Memory B cell (primary cell): Measurements from ENCODE around the gene GAPDH.
"Not testable (repeated sequence)": the region's sequence is repeated elsewhere in the genome, so short reads cannot be mapped to it uniquely, and the experiment has no call there.

Experiments used
- ATAC-seq: fragments of 150-1000 bp; cut with Tn5 transposase; 2 replicates; pipeline ENCODE4 v1.10.0; 2021; ENCODE audit warnings: low read depth, mild to moderate bottlenecking, moderate library complexity
- DNase-seq, 2 donors: peaks; one replicate each; pipeline ENCODE4 v3.0.0; 2022; ENCODE audit warnings: low spot score in 2 of 2
- H3K27ac Mint-ChIP-seq: one replicate; pipeline ENCODE4 v1.8.0; 2022; ENCODE audit warnings: mild to moderate bottlenecking, moderate library complexity, mixed read lengths
- H3K27me3 Mint-ChIP-seq: one replicate; pipeline ENCODE4 v1.8.0; 2022; ENCODE audit warnings: mixed read lengths
- H3K36me3 Mint-ChIP-seq: one replicate; pipeline ENCODE4 v1.8.0; 2022; ENCODE audit warnings: mild to moderate bottlenecking, mixed read lengths
- H3K4me1 Mint-ChIP-seq: one replicate; pipeline ENCODE4 v1.8.0; 2022; ENCODE audit warnings: mixed read lengths
- H3K4me3 Mint-ChIP-seq: one replicate; pipeline ENCODE4 v1.8.0; 2022; ENCODE audit warnings: mild to moderate bottlenecking, moderate library complexity, mixed read lengths
- H3K9me3 Mint-ChIP-seq: one replicate; pipeline ENCODE4 v1.8.0; 2022; ENCODE audit warnings: mixed read lengths

GAPDH gene

GRCh38 chr12:6574576-6575295, 40.4 kb downstream of the GAPDH start:
- Mint-ChIP-seq H3K27me3 (no peaks in the 10 kb centered on the region), H3K4me1 (peaks cover 7% of the 10 kb centered on the region), H3K27ac (peak overlapping the region; percentile 35), H3K9me3 (no peaks in the 10 kb centered on the region), H3K36me3 (peaks cover 46% of the 10 kb centered on the region), H3K4me3 (no peak overlapping the region)
- no peak for ATAC-seq
- no peak for DNase-seq

GRCh38 chr12:6575648-6576047, 41.3 kb downstream of the GAPDH start:
- Mint-ChIP-seq H3K9me3 (no peaks in the 10 kb centered on the region), H3K4me3 (no peak overlapping the region), H3K27me3 (no peaks in the 10 kb centered on the region)

GRCh38 chr12:6582196-6582595, 47.9 kb downstream of the GAPDH start:
- ATAC-seq, result peak; percentile 22
- Mint-ChIP-seq H3K4me3 (no peak overlapping the region), H3K9me3 (no peaks in the 10 kb centered on the region), H3K27me3 (no peaks in the 10 kb centered on the region), H3K36me3 (peaks cover 51% of the 10 kb centered on the region), H3K27ac (no peak overlapping the region), H3K4me1 (no peaks in the 10 kb centered on the region)
- DNase-seq, result no peak

More at GRCh38 chr12:6575648-6576047, 41.3 kb downstream of the GAPDH start:
- DNase-seq (no peak), ATAC-seq (no peak)
- Mint-ChIP-seq H3K4me1 (peaks cover 3% of the 10 kb centered on the region), H3K36me3 (peaks cover 43% of the 10 kb centered on the region), H3K27ac (no peak overlapping the region)

GRCh38 chr12:6582959-6583358, 48.6 kb downstream of the GAPDH start:
- Mint-ChIP-seq H3K27ac (no peak overlapping the region), H3K4me1 (no peaks in the 10 kb centered on the region), H3K9me3 (no peaks in the 10 kb centered on the region), H3K27me3 (no peaks in the 10 kb centered on the region), H3K36me3 (peaks cover 51% of the 10 kb centered on the region), H3K4me3 (no peak overlapping the region)
- ATAC-seq (no peak), DNase-seq (no peak)

- Mint-ChIP-seq H3K27ac (no peak overlapping the region), H3K9me3 (no peaks in the 10 kb centered on the region), H3K36me3 (peaks cover 42% of the 10 kb centered on the region), H3K4me3 (no peak overlapping the region), H3K27me3 (no peaks in the 10 kb centered on the region), H3K4me1 (no peaks in the 10 kb centered on the region)
- no peak for ATAC-seq
- no peak for DNase-seq
Measured at GRCh38 chr12:6584293-6584692, 50.0 kb downstream of the GAPDH start.

- not testable (repeated sequence) for H3K27me3 Mint-ChIP-seq, H3K4me3 Mint-ChIP-seq, H3K27ac Mint-ChIP-seq, H3K9me3 Mint-ChIP-seq, H3K4me1 Mint-ChIP-seq, ATAC-seq, DNase-seq
- peaks cover 36% of the 10 kb centered on the region for H3K36me3 Mint-ChIP-seq
Measured at GRCh38 chr12:6586569-6586968, 52.3 kb downstream of the GAPDH start.
